Natural killer cell (primary cell): ENCODE measurements around the gene SPTLC3. TPM values are rescaled to one million over a fixed set of nuclear protein-coding genes. Genes with fewer than 3 reads are reported as not detected.
A peak's percentile ranks its signal among the peaks of the same experiment; 100 is the strongest.

Experiments
- ATAC-seq, 3 donors: fragments of 150-1000 bp in 2 of 3; fragments of 200-7000 bp in 1 of 3; cut with Tn5 transposase; 1 replicate in 1 of 3; 2 replicates in 2 of 3; pipeline ENCODE4 v1.10.0; 2021; ENCODE audit warnings: mild to moderate bottlenecking in 2 of 3, moderate library complexity in 2 of 3
- DNase-seq, 2 donors: peaks; one replicate each; pipeline versions ENCODE4 v3.0.0 to v3.0.0-alpha.2; 2013 to 2021; ENCODE audit warnings: mixed read lengths in 1 of 2
- H3K27ac ChIP-seq: one replicate; pipeline ENCODE4 v1.5.1; 2013; ENCODE audit warnings: mild to moderate bottlenecking, low read length
- H3K27me3 ChIP-seq: one replicate; pipeline ENCODE4 v1.6.1; 2013; ENCODE audit warnings: low read length; ENCODE audit not compliant: control insufficient read depth, insufficient read depth
- H3K36me3 ChIP-seq: one replicate; pipeline ENCODE4 v1.6.1; 2013; ENCODE audit warnings: low read length; ENCODE audit not compliant: control insufficient read depth, insufficient read depth
- H3K4me1 ChIP-seq: one replicate; pipeline ENCODE4 v1.6.1; 2013; ENCODE audit warnings: low read length; ENCODE audit not compliant: control insufficient read depth, insufficient read depth
- H3K4me3 ChIP-seq: one replicate; pipeline ENCODE4 v1.5.1; 2013; ENCODE audit warnings: low read length
- H3K9me3 ChIP-seq: one replicate; pipeline ENCODE4 v1.6.1; 2013; ENCODE audit warnings: low read length; ENCODE audit not compliant: control insufficient read depth, insufficient read depth
- H3K27ac Mint-ChIP-seq, 2 donors: one replicate each; pipeline ENCODE4 v1.8.0; 2022; ENCODE audit warnings: mild to moderate bottlenecking in 2 of 2, mixed read lengths in 2 of 2, moderate library complexity in 1 of 2
- H3K27me3 Mint-ChIP-seq, 2 donors: one replicate each; pipeline ENCODE4 v1.8.0; 2022; ENCODE audit warnings: low read depth in 2 of 2, mixed read lengths in 2 of 2
- H3K36me3 Mint-ChIP-seq: one replicate; pipeline ENCODE4 v1.8.0; 2022; ENCODE audit warnings: mixed read lengths
- H3K4me1 Mint-ChIP-seq, 2 donors: one replicate each; pipeline ENCODE4 v1.8.0; 2022; ENCODE audit warnings: mixed read lengths in 2 of 2
- H3K4me3 Mint-ChIP-seq: one replicate; pipeline ENCODE4 v1.8.0; 2022; ENCODE audit warnings: mild to moderate bottlenecking, moderate library complexity, mixed read lengths
- H3K9me3 Mint-ChIP-seq, 2 donors: one replicate each; pipeline ENCODE4 v1.8.0; 2022; ENCODE audit warnings: mixed read lengths in 2 of 2
- CTCF ChIP-seq: fragments of 200-600 bp; IDR thresholded peaks from one replicate; pipeline ENCODE4 v1.8.0; 2022; ENCODE audit warnings: antibody characterized with exemption
- WGBS: methylation state at CpG from one replicate; pipeline ENCODE4 v1.1.7; 2013; ENCODE audit warnings: missing lambda C conversion rate; ENCODE audit not compliant: insufficient coverage; 5-methylcytosine and 5-hydroxymethylcytosine counted together
- intact Hi-C: fragments of 100-400 bp; cut with micrococcal nuclease; formaldehyde crosslinking; loops from one replicate; pipeline ENCODE4 v1.14.2; 2022
- total RNA-seq, 4 donors: library from RNA; stranded (reverse); fragments of 120-200 nt in 1 of 4; gene quantifications; one replicate each; pipeline versions ENCODE4 v1.2.3 to v1.2.4, GENCODE V29; 2013 to 2022

Gene SPTLC3
- total RNA-seq, 3 donors from 2014 or later (not counting 1 experiment from before 2014, with no cell fraction given): 1.5 to 4.6 (median 1.9) TPM

DNA sequence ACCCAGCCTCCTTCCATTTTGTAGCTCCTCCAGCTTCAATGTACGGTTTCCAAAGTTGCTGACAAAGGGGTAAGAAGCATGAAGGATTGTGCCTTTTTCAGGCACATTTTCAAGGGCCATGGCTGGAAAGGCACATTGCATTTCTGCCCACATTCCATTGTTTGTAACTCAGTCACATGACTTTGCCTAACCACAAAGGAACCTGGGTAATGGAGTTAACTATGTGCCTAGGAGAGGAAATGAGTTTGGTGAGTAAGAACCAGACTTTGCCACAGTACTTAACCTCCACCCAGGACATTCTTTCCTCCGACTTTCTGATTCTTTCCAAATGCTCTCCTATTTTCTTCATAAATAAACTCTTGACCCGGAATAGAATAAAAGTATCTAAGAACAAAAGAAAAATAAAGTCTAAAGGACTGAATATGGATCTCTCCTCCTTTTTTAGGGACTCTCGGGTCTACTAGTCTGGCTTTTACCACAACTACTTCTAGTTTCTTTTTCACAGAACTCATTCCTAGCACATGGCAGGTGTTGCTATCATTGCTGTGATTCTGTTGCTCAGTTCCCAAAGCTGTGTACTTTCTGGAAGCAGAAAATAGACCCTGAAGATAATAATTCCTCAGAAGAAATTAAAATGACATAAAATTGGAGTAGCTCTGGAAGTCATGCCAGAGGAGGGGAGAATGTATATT lies 130.8 kb downstream of the SPTLC3 start:
- Histone ChIP-seq H3K36me3 (no peaks in the 10 kb centered on the region), H3K27me3 (no peaks in the 10 kb centered on the region), H3K4me3 (no peak overlapping the region), H3K4me1 (peaks cover 6% of the 10 kb centered on the region), H3K27ac (no peak overlapping the region), H3K9me3 (no peaks in the 10 kb centered on the region)
- Mint-ChIP-seq H3K4me3 (no peak overlapping the region), H3K9me3 (no peaks in the 10 kb centered on the region), H3K4me1 (peaks cover 27 to 29% of the 10 kb centered on the region in 2 donors), H3K36me3 (peaks cover 5% of the 10 kb centered on the region), H3K27ac (no peak overlapping the region), H3K27me3 (peaks cover 2 to 6% of the 10 kb centered on the region in 2 donors)
- ATAC-seq (no peak), DNase-seq (no peak)
- WGBS: 66% methylated on average over 2 of the region's 4 CpGs
- intact Hi-C loops: no loop called here
- TF ChIP-seq CTCF: no peak

- Mint-ChIP-seq H3K9me3 (no peaks in the 10 kb centered on the region), H3K27ac (no peak overlapping the region), H3K36me3 (peaks cover 5% of the 10 kb centered on the region), H3K4me1 (peaks cover 27 to 29% of the 10 kb centered on the region in 2 donors), H3K27me3 (peaks cover 2 to 6% of the 10 kb centered on the region in 2 donors), H3K4me3 (no peak overlapping the region)
- WGBS: 100% methylated on average over 2 of the region's 3 CpGs
- peaks cover 6% of the 10 kb centered on the region for H3K4me1 ChIP-seq
- DNase-seq: no peak
- H3K36me3 ChIP-seq: no peaks in the 10 kb centered on the region
- no peak overlapping the region for H3K4me3 ChIP-seq
- no peak for ATAC-seq
- intact Hi-C loops: no loop called here
- H3K27me3 ChIP-seq: no peaks in the 10 kb centered on the region
- no peak for TF ChIP-seq CTCF
- no peak overlapping the region for H3K27ac ChIP-seq
- no peaks in the 10 kb centered on the region for H3K9me3 ChIP-seq
Observed at GRCh38 chr20:13140201-13140600, 131.4 kb downstream of the SPTLC3 start.

DNA sequence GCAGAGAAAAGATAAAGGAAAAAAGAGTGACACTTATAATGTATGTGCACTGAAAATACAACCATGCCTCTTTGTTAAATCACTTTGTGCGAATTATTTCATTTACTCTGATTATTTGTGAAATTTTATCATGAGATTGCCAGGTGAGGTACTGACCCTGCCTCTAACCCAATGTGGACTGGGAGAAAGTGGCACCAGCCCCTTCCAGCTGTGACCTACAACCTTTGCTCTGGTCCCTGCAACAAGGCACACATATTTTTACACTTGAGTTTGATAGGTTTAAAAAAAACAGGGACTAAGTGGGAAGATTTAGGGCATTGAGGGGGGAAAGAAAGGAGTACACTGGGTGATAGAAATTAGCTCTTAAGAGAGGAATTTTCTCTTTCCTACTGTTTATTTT lies 132.0 kb downstream of the SPTLC3 start:
- Histone ChIP-seq H3K27me3 (no peaks in the 10 kb centered on the region), H3K4me3 (no peak overlapping the region), H3K9me3 (no peaks in the 10 kb centered on the region), H3K27ac (no peak overlapping the region), H3K4me1 (peaks cover 6% of the 10 kb centered on the region), H3K36me3 (no peaks in the 10 kb centered on the region)
- Mint-ChIP-seq H3K27me3 (peaks cover 2 to 6% of the 10 kb centered on the region in 2 donors), H3K4me3 (no peak overlapping the region), H3K4me1 (peaks cover 27 to 29% of the 10 kb centered on the region in 2 donors), H3K9me3 (no peaks in the 10 kb centered on the region), H3K27ac (no peak overlapping the region), H3K36me3 (peaks cover 5% of the 10 kb centered on the region)
- no peak for TF ChIP-seq CTCF
- 100% methylated on average over 1 of the region's 1 CpG for WGBS
- intact Hi-C loops: no loop called here
- DNase-seq (no peak), ATAC-seq (no peak)

- no peak for ATAC-seq
- peaks cover 27 to 29% of the 10 kb centered on the region in 2 donors for H3K4me1 Mint-ChIP-seq
- TF ChIP-seq CTCF: no peak
- intact Hi-C loops: no loop called here
- 92% methylated on average over 3 of the region's 3 CpGs for WGBS
- peaks cover 2 to 6% of the 10 kb centered on the region in 2 donors for H3K27me3 Mint-ChIP-seq
- H3K36me3 ChIP-seq: no peaks in the 10 kb centered on the region
- H3K4me1 ChIP-seq: peaks cover 6% of the 10 kb centered on the region
- H3K27me3 ChIP-seq: no peaks in the 10 kb centered on the region
- H3K4me3 ChIP-seq: no peak overlapping the region
- no peak overlapping the region for H3K27ac Mint-ChIP-seq
- no peak for DNase-seq
- peaks cover 5% of the 10 kb centered on the region for H3K36me3 Mint-ChIP-seq
- H3K4me3 Mint-ChIP-seq: peak overlapping the region; percentile 42
- H3K9me3 Mint-ChIP-seq: no peaks in the 10 kb centered on the region
- H3K9me3 ChIP-seq: no peaks in the 10 kb centered on the region
- H3K27ac ChIP-seq: no peak overlapping the region
Observed at GRCh38 chr20:13141546-13141945, 132.8 kb downstream of the SPTLC3 start.
